Measurements from ENCODE around the gene IZUMO4.

GRCh38 chr19:2129022-2129421 is 32.3 kb downstream of the IZUMO4 start:
- TF ChIP-seq, protein P1, sequence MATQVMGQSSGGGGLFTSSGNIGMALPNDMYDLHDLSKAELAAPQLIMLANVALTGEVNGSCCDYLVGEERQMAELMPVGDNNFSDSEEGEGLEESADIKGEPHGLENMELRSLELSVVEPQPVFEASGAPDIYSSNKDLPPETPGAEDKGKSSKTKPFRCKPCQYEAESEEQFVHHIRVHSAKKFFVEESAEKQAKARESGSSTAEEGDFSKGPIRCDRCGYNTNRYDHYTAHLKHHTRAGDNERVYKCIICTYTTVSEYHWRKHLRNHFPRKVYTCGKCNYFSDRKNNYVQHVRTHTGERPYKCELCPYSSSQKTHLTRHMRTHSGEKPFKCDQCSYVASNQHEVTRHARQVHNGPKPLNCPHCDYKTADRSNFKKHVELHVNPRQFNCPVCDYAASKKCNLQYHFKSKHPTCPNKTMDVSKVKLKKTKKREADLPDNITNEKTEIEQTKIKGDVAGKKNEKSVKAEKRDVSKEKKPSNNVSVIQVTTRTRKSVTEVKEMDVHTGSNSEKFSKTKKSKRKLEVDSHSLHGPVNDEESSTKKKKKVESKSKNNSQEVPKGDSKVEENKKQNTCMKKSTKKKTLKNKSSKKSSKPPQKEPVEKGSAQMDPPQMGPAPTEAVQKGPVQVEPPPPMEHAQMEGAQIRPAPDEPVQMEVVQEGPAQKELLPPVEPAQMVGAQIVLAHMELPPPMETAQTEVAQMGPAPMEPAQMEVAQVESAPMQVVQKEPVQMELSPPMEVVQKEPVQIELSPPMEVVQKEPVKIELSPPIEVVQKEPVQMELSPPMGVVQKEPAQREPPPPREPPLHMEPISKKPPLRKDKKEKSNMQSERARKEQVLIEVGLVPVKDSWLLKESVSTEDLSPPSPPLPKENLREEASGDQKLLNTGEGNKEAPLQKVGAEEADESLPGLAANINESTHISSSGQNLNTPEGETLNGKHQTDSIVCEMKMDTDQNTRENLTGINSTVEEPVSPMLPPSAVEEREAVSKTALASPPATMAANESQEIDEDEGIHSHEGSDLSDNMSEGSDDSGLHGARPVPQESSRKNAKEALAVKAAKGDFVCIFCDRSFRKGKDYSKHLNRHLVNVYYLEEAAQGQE (IDR thresholded peaks at IDR 0.05; ENCODE audit: insufficient read depth in 1 of 2, low read depth in 2 of 2, low read length in 2 of 2) = no peak
- TF ChIP-seq TAF1 (IDR thresholded peaks at IDR 0.05; ENCODE audit: borderline replicate concordance, insufficient read depth, low read length) = no peak
